Nephron (organoid): Measurements from ENCODE around the gene FMNL2.
"Not testable (repeated sequence)": the region's sequence is repeated elsewhere in the genome, so short reads cannot be mapped to it uniquely, and the experiment has no call there.

Experiments
- H3K27ac Mint-ChIP-seq, 3 experiments: 2 replicates each; pipeline ENCODE4 v1.8.0; 2020; ENCODE audit warnings: mixed read lengths in 3 of 3, mild to moderate bottlenecking in 2 of 3, moderate library complexity in 1 of 3
- H3K27me3 Mint-ChIP-seq: 2 replicates; pipeline ENCODE4 v1.8.0; 2021; ENCODE audit warnings: low read depth, mild to moderate bottlenecking, moderate library complexity, mixed read lengths
- H3K36me3 Mint-ChIP-seq: 2 replicates; pipeline ENCODE4 v1.8.0; 2020; ENCODE audit warnings: low read depth, mixed read lengths
- H3K4me1 Mint-ChIP-seq: 2 replicates; pipeline ENCODE4 v1.8.0; 2020; ENCODE audit warnings: mixed read lengths
- H3K4me3 Mint-ChIP-seq, 3 experiments: 2 replicates each; pipeline ENCODE4 v1.8.0; 2020; ENCODE audit warnings: mild to moderate bottlenecking in 3 of 3, mixed read lengths in 3 of 3, moderate library complexity in 2 of 3
- H3K9me3 Mint-ChIP-seq: 2 replicates; pipeline ENCODE4 v1.8.0; 2020; ENCODE audit warnings: mixed read lengths
- CTCF ChIP-seq, 3 experiments: fragments of 200-600 bp; sonication (generic); IDR thresholded peaks; one replicate each; pipeline ENCODE4 v1.5.0; 2021; ENCODE audit warnings: antibody characterized with exemption in 3 of 3; ENCODE audit not compliant: unreplicated experiment in 3 of 3

The FMNL2 gene

GRCh38 chr2:152322222-152322621 lies 12.8 kb upstream of the FMNL2 start:
- H3K9me3 Mint-ChIP-seq: peaks cover 7% of the 10 kb centered on the region
- no peak overlapping the region for H3K4me3 Mint-ChIP-seq
- no peak overlapping the region for H3K27ac Mint-ChIP-seq
- no peaks in the 10 kb centered on the region for H3K27me3 Mint-ChIP-seq
- H3K36me3 Mint-ChIP-seq: no peaks in the 10 kb centered on the region
- H3K4me1 Mint-ChIP-seq: no peaks in the 10 kb centered on the region
- TF ChIP-seq CTCF (IDR thresholded peaks at IDR 0.05; ENCODE audit: unreplicated experiment in 3 of 3): no peak

GRCh38 chr2:152325126-152325525 lies 9.8 kb upstream of the FMNL2 start:
- not testable (repeated sequence) for H3K27ac Mint-ChIP-seq, H3K36me3 Mint-ChIP-seq, H3K9me3 Mint-ChIP-seq, H3K4me3 Mint-ChIP-seq, H3K27me3 Mint-ChIP-seq, H3K4me1 Mint-ChIP-seq

GRCh38 chr2:152326710-152327109 lies 8.3 kb upstream of the FMNL2 start:
- no peak overlapping the region for H3K4me3 Mint-ChIP-seq
- H3K4me1 Mint-ChIP-seq: peaks cover 6% of the 10 kb centered on the region
- no peak overlapping the region for H3K27ac Mint-ChIP-seq
- H3K36me3 Mint-ChIP-seq: no peaks in the 10 kb centered on the region
- no peaks in the 10 kb centered on the region for H3K27me3 Mint-ChIP-seq
- no peaks in the 10 kb centered on the region for H3K9me3 Mint-ChIP-seq
- no peak for TF ChIP-seq CTCF (IDR thresholded peaks at IDR 0.05; ENCODE audit: unreplicated experiment in 3 of 3)

GRCh38 chr2:152328013-152328412 lies 7.0 kb upstream of the FMNL2 start:
- H3K4me1 Mint-ChIP-seq: peaks cover 6% of the 10 kb centered on the region
- no peaks in the 10 kb centered on the region for H3K36me3 Mint-ChIP-seq
- no peak for TF ChIP-seq CTCF (IDR thresholded peaks at IDR 0.05; ENCODE audit: unreplicated experiment in 3 of 3)
- no peak overlapping the region for H3K4me3 Mint-ChIP-seq
- H3K27me3 Mint-ChIP-seq: no peaks in the 10 kb centered on the region
- H3K27ac Mint-ChIP-seq: no peak overlapping the region
- H3K9me3 Mint-ChIP-seq: no peaks in the 10 kb centered on the region

GRCh38 chr2:152330235-152330866 lies 4.6 kb upstream of the FMNL2 start:
- TF ChIP-seq CTCF (IDR thresholded peaks at IDR 0.05; ENCODE audit: unreplicated experiment in 3 of 3): no peak

GRCh38 chr2:152334701-152335015 lies 316 bp upstream of the FMNL2 start:
- Mint-ChIP-seq H3K27ac (peak overlapping the region; percentile 79 to 95 (median 84)), H3K9me3 (no peaks in the 10 kb centered on the region), H3K27me3 (no peaks in the 10 kb centered on the region), H3K36me3 (no peaks in the 10 kb centered on the region), H3K4me1 (peaks cover 38% of the 10 kb centered on the region), H3K4me3 (peak overlapping the region; percentile 88 to 97 (median 91))
- TF ChIP-seq CTCF (IDR thresholded peaks at IDR 0.05; ENCODE audit: unreplicated experiment in 3 of 3): no peak

More at GRCh38 chr2:152330235-152330866, 4.6 kb upstream of the FMNL2 start:
- Mint-ChIP-seq H3K36me3 (no peaks in the 10 kb centered on the region), H3K4me3 (no peak overlapping the region), H3K27me3 (no peaks in the 10 kb centered on the region), H3K4me1 (peaks cover 14% of the 10 kb centered on the region), H3K9me3 (no peaks in the 10 kb centered on the region), H3K27ac (no peak overlapping the region)
